AG08395 (cell line): ENCODE results near the gene TPM2.

Source experiments
- DNase-seq: peaks from one replicate; pipeline ENCODE4 v3.0.0; 2012; ENCODE audit warnings: mixed read lengths, low spot score

The TPM2 gene

DNA sequence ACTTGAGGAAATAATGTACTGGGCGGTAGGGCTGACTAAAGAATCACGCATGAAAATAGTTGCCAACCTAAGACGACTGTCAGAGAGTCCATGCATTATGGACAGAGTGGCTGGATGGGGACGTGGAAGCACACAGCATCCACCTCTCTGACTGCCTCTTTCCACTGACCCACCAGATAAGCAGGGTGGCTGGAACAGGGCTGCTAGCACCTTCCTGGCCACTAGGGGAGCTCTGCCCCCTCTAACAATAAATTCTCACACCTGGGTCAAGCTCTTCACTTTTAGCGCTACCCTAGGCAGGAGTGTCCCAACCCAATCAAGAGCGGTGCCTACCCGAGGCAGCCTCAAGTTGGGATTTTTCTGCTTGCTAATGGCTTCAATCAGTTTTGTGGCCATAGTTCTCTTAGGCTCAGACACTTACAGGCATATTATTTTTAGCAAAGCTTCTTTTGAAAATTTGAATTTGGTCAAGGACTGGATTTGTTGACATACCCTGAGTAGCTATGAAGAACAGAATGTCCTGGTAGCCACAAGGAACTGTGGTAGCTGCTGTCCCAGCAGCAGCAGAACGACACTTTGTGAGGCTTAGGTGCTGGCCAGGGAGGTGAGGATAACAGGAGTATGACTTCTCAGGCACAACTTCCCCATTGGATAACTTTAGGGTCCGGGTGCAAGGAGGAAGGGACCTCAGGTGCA, 6.9 kb upstream of the TPM2 start:
- DNase-seq: peak; percentile 68

DNA sequence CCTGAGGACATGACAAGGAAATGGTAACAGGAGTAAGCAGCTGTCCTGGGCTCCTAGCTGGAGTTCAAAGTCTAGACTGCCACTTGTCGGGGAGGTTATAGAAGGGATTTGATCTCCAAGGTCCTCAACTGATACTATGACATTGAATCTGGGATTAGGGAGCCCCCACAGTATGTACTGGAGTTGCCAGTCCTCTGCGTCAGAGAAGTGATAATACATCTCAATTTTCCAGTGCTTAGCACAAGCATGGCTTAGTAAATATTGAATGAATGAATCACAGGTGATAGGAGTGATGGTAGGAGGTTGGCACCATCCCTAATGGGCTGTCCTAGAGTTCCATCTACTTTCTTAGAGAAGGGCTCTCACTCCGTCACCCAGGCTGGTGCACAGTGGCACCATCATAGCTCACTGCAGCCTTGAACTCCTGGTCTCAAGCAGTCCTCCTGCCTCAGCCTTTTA, 6.2 kb upstream of the TPM2 start:
- DNase-seq: no peak

DNA sequence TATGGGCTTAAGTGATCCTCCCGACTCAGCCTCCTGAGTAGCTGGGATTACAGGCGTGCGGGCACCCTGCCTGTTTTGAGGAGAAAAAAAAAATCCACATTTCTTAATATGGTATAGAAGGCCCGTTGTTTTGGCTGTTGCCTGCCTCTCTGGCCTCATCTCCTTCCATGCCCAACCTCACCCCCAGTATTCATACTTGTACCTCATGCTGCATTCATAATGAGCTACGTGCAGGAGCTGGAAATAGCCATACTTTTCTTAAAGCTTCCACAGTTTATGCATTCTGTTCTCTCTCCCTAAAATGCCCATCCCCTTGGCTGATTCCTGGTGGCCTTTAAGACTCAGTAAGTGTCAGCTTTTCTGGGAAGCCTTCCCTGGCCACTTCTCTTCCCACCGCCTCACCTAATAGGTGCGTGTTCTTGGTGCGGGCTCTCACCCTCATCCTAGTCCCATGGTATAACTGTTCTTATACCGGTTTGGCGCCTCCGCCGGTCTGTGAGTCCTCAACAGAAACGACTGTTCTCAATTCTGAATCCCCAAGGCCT, 2.1 kb upstream of the TPM2 start:
- DNase-seq: no peak

DNA sequence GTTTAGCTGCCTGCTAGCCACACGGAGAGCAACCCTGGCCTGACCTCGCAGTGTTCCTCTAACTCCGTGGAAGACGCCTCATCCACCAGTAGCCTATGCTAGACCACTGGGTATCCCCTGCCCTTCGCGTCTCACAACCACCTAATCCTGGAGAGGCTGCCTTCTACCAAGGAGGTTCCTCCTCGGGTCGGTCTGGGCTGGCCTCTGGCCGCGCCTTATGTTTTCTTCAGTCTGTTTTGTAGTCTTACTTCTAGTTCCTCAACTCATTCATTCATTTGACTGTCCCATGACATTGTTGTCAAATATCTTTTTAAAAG, 1.6 kb upstream of the TPM2 start:
- no peak for DNase-seq

DNA sequence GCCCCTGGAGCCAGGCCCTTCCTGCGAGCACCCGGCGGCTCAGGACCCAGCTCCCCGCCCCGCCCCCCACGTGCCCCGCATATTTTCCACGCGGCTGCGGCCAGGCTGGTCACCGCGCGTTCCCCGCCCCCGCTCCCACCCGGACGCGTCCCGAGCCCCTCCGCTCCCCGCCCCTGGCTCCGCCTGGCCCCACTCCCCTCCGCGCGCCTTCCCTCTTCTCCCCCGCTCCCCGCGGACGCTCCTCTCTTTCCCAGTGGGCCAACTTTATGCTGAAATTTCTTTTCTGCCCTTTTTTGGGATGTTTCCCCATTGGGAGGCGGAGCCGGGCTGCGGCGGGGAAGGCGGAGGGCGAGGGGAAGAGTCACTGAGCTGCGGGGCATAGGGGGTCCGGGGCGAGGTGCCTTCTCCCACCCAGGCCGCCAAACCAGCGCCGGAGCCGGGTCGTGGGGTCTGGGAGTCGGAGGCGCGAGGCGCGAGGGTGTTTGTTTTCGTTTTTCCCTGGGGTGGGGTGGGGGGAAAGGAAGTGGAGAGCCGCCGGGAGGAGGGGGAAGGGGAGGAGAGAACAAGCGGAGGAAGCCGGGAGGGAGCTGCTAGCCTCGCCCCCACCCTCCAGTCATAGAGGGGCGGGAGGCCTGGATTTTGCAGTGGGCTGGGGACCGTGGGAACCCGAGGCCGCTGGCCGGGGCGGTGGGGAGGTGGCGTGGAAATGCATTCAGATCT, 1.0 kb upstream of the TPM2 start:
- peak; percentile 82 for DNase-seq

DNA sequence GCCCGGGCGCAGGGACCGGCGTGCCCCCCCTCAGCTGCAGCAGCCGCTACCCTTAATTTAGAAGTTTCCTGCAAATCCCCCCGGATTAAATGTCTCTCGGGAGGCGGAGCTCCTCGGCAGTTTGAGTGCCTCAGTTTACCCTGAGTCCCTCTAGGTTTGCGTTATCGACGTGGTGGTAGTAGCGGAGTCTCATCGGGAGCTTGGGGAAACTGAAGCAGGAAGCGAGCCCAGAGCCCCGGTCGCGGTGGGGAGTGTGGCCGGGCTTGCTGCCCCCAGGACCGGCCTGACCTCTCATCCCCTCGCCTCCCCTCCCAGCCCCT, 529 bp upstream of the TPM2 start:
- DNase-seq: no peak

DNA sequence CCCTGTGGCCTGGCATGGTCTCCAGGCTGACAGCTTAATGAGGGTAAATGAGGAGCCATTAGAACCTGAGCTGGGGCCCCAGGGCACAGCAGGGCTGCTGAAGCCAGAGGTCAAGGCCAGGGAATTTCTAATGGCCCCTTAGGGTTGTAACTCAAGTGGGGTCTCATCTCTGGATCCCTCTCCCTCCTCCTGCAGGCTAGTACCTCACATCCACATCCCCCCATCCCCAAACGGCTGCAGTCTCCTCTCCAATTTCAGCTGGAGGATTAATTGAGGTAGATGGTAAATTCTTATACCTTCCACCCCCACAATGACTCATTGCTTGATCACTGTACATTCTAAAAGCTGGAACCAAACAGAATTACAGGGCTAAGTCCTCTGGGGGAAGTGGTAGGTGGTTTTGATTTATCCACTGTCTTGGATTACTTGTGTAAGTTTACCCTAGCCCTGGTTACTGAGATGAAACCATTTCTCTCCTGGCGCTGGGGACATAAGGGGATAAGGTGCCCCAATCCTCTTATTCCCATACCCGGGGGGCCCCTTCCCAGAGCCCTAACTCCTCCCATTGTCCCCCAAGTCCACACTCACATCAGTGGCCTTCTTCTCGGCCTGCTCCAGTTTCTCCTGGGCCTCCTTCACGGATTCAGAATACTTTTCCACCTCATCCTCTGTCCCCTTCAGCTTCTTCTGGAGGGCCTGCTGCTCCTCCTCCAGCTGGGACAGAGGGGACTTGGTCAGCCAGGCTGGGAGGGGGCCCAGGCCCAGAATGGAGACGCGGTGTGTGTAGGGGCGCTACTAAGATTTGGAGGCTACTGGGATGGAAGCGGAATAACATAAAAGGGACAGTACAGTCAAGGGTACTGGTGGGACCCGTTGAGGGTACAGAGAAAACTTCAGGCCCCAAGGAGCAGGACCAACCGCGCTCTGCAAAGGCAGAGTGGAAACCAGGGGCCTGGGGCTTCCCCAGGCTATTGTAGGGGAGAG, 875 bp downstream of the TPM2 start:
- DNase-seq: peak; percentile 72

DNA sequence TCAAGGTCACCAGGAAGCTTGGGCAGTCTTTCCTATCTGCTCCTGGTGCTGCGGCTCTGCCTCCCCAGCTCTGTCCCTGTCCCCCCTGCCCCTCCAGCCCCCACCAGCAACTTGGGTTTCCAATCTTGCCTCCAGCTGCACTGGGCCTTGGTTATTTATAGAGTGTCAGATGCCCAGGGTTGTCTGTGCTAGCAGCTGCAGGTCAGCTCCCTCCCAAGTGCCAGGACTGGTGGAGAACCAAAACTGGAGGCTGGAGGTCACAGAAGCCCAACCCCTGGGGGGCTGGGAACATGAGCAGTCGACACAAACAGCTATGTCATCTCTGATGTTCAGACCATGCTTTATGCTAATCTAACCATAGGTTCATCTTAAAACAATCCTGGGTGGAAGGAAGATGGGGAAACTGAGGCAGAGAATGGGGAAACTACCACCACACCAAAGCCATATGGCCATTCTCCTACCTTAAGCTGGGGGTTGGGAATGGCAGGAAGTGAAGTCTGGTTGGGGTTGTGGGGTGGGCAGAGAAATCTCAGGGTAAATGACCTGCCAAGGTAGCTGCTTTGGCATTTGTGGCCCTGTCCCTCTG, 1.7 kb downstream of the TPM2 start:
- DNase-seq: no peak

DNA sequence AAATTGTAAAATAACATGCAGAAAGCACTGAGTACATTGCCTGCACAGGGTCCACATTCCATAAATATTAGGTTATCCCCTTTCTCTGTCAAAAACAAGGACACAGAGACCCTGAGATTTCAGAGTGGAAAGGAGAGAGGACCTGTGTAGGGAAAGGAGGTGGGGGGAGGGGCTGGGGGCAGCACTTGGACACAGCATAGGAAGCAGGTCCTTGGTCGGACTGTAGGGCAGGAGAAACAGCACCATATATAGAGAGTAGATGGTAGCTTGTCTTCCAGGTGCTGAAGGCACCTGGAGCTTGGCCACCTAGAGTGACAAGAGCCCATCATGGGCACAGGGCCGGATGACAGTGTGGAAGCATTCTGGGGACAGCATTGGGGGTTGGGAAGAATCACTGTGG, 2.4 kb downstream of the TPM2 start:
- DNase-seq: no peak

DNA sequence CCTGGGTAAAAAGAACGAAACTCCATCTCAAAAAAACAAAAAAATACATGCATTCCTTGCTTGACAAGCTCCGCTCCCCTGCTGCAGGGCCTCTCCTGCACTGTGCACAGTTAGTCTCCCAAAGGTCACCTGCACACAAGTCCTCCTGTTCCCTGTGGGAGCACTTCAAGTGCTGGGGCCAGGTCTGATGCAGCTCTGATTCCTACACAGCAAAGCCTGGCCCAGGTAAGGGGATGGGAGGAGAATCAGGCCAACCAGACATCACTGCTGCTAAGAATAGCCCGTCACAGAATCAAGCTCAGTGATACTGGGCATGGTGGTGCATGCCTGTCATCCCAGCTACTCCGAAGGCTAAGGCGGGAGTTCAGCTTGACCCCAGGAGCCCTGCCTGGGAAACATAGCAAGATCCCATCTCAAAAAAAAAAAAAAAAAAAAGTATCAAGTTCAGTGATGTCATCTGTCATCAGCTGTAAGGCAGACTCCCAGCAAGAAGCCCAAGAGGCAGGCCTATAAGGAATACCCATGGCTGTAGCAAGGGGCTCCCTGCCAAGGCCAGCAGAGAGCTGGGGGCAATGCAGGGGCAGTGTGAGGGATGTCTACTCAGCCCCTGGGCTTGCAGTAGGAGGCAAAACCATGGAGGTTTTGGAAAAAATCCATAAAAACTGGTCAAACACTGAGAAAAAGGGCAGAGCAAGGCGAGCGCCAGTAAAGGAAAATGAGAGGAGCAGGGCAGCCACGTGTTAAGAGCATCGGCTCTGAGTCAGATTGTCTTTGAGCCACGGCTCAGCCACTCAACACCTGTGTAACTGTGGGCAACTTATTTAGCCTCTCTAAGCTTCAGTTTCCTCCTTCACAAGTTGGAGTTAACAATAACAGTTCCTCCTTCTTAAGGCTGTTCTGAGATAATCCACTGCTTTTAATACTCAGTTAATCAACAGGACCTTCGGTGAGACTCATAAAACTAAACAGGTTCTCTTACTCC, 3.2 kb downstream of the TPM2 start:
- no peak for DNase-seq

DNA sequence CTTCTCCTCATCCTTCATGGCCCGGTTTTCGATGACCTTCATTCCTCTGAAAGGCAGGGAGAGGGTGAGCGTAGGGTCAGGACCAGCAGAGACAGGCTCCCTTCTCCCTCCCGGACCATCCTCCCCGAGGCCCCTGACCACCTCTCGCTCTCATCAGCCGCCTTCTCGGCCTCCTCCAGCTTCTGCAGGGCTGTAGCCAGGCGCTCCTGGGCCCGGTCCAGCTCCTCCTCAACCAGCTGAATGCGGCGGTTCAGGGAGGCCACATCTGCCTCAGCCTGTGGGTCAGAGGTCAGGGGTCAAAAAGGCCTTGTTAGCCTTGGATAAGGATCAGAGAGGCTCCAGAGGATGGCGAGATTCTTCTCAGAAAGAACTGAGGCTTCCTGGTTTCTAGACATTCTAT, 4.2 kb downstream of the TPM2 start:
- no peak for DNase-seq

DNA sequence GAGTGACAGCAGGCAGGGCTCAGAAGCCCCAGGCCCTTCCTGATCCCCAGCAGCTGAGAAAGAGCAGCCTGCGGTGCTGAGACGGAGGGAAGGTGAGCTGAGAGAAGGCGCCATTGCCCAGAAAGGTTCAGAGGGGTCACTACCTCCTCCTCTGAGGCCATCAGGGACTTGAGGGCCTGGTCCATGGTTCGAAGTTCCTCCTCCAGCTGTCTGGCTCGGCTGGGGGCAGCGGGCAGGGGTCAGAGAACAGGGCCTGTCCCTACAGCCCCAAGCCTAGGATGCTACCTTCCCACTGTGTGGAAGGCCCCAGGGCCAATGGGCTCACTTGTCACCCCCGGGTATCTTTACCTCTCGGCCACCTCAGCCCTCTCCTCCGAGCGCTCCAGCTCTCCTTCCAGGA, 4.8 kb downstream of the TPM2 start:
- no peak for DNase-seq

DNA sequence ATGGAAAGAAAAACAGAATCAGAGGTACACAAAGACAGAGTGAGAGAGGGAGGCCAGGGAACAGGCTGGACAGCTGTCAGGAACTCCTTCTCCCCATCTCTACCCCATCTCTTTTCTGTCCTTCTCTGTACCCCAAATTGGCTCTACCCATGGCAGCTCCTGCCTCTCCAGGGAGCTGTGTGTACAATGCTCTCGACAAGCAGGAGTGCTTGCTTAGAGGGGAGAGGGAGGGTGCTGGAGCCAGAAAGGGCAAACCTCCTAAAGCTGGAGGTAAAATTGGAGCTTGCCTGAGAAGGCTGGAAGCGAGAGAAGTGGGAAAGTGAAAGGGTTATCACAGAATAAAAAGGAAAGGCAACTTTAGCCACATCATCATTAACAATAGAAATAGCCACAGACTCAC, 6.4 kb downstream of the TPM2 start:
- no peak for DNase-seq

DNA sequence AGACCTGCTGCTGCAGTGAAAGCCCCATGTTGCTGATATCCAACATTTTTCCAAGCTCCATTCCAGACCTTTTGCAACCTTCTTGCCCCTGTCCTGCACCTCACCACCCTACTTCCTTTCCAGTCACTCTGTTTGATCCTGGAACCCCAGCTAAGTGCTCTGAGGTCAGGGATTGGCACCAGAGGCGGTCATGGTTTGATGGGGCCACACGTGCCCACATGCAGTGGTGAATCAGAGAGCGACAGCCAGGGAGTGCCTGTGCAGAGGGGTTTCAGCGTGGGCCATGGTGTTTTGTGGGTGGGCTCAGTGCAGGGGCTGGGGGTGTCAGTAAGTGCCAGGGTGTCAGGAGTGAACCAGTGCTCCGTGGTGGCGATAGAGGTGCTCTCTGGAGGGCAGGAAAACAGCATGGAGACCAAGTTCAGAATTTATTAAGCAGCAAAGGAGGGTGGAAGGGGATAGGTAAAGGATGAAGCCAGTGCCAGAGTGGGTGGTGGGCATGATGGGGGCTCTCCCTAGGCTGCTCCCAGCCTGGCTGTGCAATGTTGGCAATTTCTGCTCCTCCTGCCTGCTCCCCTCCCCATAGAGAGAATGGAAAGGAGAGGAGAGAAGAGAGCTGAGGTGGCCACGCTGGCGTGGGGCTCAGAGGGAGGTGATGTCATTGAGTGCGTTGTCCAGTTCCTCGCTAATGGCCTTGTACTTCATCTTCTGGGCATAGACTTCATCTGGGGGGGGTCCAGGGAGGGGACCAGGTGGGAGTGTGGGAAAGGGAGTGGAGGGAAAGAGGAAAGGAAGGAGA, 7.0 kb downstream of the TPM2 start:
- DNase-seq: no peak

DNA sequence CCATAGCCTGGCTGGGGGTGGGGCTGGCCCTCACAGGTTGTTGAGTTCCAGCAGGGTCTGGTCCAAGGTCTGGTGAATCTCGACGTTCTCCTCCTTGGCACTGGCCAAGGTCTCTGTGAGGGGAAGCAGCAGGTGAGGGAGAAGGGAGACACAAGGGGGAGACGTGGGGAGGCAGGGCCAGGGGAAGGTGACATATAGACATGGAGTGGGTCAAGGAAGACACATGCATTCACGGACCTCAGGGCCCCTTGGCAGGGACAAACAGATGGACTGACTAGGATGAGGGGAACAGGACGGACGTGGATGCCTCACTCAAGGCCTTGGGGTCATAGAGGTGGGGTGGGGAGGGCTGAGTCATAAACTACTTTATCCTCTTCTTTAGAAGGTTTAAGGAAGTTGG, 7.7 kb downstream of the TPM2 start:
- no peak for DNase-seq

DNA sequence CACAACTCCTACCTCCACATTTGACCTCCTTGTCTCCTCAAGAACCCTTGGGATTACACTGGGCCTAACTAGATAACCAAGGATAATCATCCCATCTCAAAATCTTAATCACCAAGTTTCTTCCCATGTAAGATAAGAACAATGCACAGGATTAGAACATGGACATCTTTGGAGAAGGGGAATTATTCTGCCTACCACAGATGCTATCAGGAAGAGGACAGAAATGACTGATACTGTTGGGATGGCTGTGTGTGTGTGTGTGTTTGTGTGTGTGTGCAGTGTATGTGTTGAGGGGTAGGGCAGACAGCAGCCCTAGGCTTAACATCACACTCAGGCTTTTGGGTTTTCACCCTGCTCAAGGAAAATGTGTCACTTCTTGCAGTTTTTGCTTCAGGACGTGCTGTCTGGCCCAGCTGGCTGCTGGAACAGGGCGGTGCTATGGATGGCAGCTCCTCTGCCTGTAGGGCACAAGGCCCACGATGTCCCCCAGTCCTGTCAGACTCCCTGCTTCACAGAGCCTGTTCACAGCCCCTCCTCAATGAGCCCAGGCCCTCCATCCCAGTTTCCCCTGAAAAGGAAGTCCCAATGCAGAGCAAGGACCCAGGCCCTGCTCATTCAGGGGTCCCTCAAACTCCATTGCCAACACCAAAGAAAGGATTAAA, 8.3 kb downstream of the TPM2 start:
- no peak for DNase-seq

DNA sequence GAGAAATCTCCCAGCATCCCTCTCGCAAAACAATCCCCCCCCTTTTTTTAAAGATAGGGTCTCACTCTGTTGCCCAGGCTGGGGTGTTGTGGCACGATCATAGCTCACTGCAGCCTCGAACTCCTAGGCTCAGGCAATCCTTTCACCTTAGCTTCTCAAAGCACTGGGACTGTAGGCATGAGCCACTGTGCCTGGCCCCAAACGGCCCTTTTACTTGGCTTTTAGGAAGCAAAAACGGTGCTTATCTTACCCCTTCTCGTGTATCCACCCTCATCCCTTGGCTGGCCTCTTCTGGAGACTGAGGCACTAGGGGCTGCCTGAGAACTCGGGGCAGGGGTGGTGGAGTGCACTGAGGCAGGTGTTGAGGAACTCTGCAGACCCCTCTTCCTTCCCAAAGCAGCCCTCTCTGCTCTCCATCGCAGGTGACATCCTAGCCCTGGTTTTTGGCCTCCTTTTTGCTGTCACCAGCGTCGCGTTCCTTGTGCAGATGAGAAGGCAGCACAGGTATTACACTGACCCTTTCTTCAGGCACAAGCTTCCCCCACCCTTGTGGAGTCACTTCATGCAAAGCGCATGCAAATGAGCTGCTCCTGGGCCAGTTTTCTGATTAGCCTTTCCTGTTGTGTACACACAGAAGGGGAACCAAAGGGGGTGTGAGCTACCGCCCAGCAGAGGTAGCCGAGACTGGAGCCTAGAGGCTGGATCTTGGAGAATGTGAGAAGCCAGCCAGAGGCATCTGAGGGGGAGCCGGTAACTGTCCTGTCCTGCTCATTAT, 9.2 kb downstream of the TPM2 start:
- DNase-seq: no peak

DNA sequence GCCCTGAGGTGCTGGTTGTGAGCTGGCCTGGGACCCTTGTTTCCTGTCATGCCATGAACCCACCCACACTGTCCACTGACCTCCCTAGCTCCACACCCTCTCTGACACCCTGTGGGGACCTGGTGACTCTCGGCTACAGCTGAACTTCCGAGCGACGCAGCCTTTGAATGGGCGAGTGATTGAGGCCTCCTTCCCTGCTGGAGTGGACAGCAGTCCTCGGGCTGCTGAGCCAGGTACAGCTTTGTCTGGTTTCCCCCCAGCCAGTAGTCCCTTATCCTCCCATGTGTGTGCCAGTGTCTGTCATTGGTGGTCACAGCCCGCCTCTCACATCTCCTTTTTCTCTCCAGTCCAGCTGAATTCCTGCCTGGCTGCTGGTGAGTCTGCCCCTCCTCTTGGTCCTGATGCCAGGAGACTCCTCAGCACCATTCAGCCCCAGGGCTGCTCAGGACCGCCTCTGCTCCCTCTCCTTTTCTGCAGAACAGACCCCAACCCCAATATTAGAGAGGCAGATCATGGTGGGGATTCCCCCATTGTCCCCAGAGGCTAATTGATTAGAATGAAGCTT, 9.9 kb downstream of the TPM2 start:
- no peak for DNase-seq

DNA sequence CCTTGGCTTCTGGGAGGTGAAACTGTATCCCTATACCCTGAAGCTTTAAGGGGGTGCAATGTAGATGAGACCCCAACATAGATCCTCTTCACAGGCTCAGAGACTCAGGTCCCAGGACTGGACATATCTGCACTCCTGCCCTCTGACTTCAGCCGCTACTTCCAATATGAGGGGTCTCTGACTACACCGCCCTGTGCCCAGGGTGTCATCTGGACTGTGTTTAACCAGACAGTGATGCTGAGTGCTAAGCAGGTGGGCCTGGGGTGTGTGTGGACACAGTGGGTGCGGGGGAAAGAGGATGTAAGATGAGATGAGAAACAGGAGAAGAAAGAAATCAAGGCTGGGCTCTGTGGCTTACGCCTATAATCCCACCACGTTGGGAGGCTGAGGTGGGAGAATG, 10.6 kb downstream of the TPM2 start:
- no peak for DNase-seq
